ENCODE measurements around the gene TGFBR3L.

DNA sequence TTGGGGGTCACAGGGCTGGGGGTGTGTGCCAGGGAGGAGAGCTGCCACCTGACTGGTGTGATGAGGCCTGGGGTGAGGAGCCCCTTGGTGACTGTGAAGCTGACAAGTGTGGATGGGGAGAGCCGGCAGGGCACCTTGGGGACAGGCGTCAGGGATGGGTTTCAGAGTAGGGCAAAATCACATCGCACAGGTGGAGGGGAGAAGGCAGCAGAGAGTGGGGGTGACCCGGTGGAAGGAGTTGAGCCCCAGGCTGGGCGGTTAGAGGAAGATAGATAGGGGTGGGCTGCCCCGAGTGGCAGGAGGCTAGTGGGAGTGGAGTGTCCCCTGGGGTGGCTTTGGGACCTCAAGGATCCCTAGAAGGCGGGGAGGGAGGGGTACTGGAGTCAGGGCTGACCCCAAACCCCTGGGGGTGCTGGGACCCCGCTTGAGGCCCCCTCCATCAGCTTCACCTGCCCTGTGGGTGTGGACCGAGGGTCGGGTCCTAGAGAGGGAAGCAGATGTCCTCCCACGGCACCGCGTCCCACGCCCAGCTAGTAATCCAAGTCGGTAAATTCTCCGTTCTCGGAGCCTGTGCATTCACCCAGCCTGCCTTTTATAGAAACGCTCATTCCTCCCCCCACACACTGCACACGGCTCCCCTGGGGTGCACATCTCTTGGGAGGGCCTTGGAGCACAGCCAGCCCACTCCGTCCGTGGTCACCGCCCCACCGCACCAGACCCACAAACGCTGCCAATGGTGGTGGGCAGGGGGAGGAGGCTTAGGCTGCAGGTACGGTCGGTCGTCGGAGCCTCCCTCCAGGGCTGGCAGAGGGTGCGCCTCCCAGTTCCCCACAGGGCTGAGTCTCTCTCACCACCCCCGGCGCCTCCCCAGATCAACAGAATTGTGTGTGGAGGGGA lies 8.9 kb downstream of the TGFBR3L start:
- TF ChIP-seq, protein P1, sequence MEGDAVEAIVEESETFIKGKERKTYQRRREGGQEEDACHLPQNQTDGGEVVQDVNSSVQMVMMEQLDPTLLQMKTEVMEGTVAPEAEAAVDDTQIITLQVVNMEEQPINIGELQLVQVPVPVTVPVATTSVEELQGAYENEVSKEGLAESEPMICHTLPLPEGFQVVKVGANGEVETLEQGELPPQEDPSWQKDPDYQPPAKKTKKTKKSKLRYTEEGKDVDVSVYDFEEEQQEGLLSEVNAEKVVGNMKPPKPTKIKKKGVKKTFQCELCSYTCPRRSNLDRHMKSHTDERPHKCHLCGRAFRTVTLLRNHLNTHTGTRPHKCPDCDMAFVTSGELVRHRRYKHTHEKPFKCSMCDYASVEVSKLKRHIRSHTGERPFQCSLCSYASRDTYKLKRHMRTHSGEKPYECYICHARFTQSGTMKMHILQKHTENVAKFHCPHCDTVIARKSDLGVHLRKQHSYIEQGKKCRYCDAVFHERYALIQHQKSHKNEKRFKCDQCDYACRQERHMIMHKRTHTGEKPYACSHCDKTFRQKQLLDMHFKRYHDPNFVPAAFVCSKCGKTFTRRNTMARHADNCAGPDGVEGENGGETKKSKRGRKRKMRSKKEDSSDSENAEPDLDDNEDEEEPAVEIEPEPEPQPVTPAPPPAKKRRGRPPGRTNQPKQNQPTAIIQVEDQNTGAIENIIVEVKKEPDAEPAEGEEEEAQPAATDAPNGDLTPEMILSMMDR (IDR thresholded peaks at IDR 0.05) = no peak
- no peak for TF ChIP-seq POLR2A (IDR thresholded peaks at IDR 0.05)

Data from body of pancreas (tissue), 4 donors.